IMR-90 (cell line): ENCODE measurements around the gene PLSCR3. TPM values are rescaled to one million over a fixed set of nuclear protein-coding genes. Genes with fewer than 3 reads are reported as not detected.

Experiments used
- ATAC-seq: fragments of 200-7000 bp; cut with Tn5 transposase; 2 replicates; pipeline ENCODE4 v1.9.1; 2020; ENCODE audit warnings: low read depth, mild to moderate bottlenecking, moderate library complexity
- BruUV-seq: library from RNA; stranded (reverse); fragments of 400-500 nt; replicated peaks from 2 replicates; lab custom pipeline; 2021; lab: Mats Ljungman, UMichigan
- CTCF ChIA-PET: fragments of 300-600 bp; formaldehyde crosslinking; extraction: SDS; loops from one replicate; lab custom pipeline; 2021; ENCODE audit warnings: antibody characterized with exemption; lab: Yijun Ruan, JAX
- POLR2A ChIA-PET: fragments of 300-600 bp; sonication (Branson Sonifier 250); formaldehyde crosslinking; loops from one replicate; lab custom pipeline; 2022; ENCODE audit warnings: antibody characterized with exemption; ENCODE audit not compliant: unreplicated experiment; lab: Charles Lee
- DNase-seq: peaks from one replicate; pipeline ENCODE4 v3.0.0; 2013
- H2AFZ ChIP-seq: replicated peaks from 2 replicates; pipeline ENCODE3; 2013; ENCODE audit warnings: low read length, mild to moderate bottlenecking; ENCODE audit not compliant: poor library complexity
- H2AK5ac ChIP-seq: 2 replicates; pipeline ENCODE4 v1.6.1; 2013; ENCODE audit warnings: low read depth, low read length, inconsistent platforms
- H2AK9ac ChIP-seq: replicated peaks from 2 replicates; pipeline ENCODE3; 2013; ENCODE audit warnings: mild to moderate bottlenecking, low read depth, low read length, moderate library complexity; ENCODE audit not compliant: poor library complexity
- H2BK120ac ChIP-seq: 2 replicates; pipeline ENCODE4 v1.6.1; 2013; ENCODE audit warnings: low read depth, low read length, inconsistent platforms
- H2BK15ac ChIP-seq: 3 replicates; pipeline ENCODE4 v1.6.1; 2013; ENCODE audit warnings: low read depth, low read length, inconsistent platforms
- H2BK20ac ChIP-seq: 2 replicates; pipeline ENCODE4 v1.6.1; 2013; ENCODE audit warnings: low read depth, mild to moderate bottlenecking, inconsistent platforms, low read length, moderate library complexity
- H2BK5ac ChIP-seq: 2 replicates; pipeline ENCODE4 v1.6.1; 2013; ENCODE audit warnings: mild to moderate bottlenecking, low read depth, low read length, inconsistent platforms; ENCODE audit not compliant: poor library complexity, severe bottlenecking
- H3K14ac ChIP-seq: replicated peaks from 2 replicates; pipeline ENCODE4 v1.6.1; 2013; ENCODE audit warnings: low read depth, low read length, inconsistent platforms
- H3K18ac ChIP-seq: 2 replicates; pipeline ENCODE4 v1.6.1; 2013; ENCODE audit warnings: low read depth, low read length, control low read depth
- H3K23ac ChIP-seq: 2 replicates; pipeline ENCODE4 v1.6.1; 2013; ENCODE audit warnings: low read depth, low read length, inconsistent platforms
- H3K27ac ChIP-seq: 2 replicates; pipeline ENCODE4 v1.5.1; 2013; ENCODE audit warnings: mild to moderate bottlenecking, control low read depth, low read length; ENCODE audit not compliant: insufficient read depth
- H3K27me3 ChIP-seq: 2 replicates; pipeline ENCODE4 v1.6.1; 2013; ENCODE audit warnings: low read length; ENCODE audit not compliant: control insufficient read depth, insufficient read depth
- H3K36me3 ChIP-seq: 2 replicates; pipeline ENCODE4 v1.6.1; 2013; ENCODE audit warnings: low read length, mixed read lengths; ENCODE audit not compliant: control insufficient read depth, insufficient read depth
- H3K4ac ChIP-seq: 2 replicates; pipeline ENCODE4 v1.6.1; 2013; ENCODE audit warnings: low read depth, low read length, inconsistent platforms
- H3K4me1 ChIP-seq: 2 replicates; pipeline ENCODE4 v1.6.1; 2013; ENCODE audit warnings: low read length, mixed read lengths; ENCODE audit not compliant: control insufficient read depth, insufficient read depth
- H3K4me2 ChIP-seq: 2 replicates; pipeline ENCODE4 v1.6.1; 2013; ENCODE audit warnings: low read depth, mild to moderate bottlenecking, control low read depth, low read length, moderate library complexity
- H3K4me3 ChIP-seq: 2 replicates; pipeline ENCODE4 v1.5.1; 2013; ENCODE audit warnings: low read depth, mild to moderate bottlenecking, control low read depth, low read length, moderate library complexity; ENCODE audit not compliant: insufficient read depth
- H3K56ac ChIP-seq: 2 replicates; pipeline ENCODE4 v1.6.1; 2013; ENCODE audit warnings: low read length, inconsistent platforms; ENCODE audit not compliant: insufficient read depth; ENCODE audit errors: extremely low read depth
- H3K79me1 ChIP-seq, 2 experiments: 2 replicates each; pipeline ENCODE4 v1.6.1; 2013; ENCODE audit warnings: low read length in 2 of 2, inconsistent platforms in 1 of 2, low read depth in 1 of 2
- H3K9ac ChIP-seq: 2 replicates; pipeline ENCODE4 v1.6.1; 2013; ENCODE audit warnings: low read depth, low read length, control low read depth
- H3K9me1 ChIP-seq: 2 replicates; pipeline ENCODE4 v1.6.1; 2013; ENCODE audit warnings: low read length, inconsistent platforms; ENCODE audit not compliant: insufficient read depth
- H3K9me3 ChIP-seq: 2 replicates; pipeline ENCODE4 v1.6.1; 2013; ENCODE audit warnings: low read length; ENCODE audit not compliant: control insufficient read depth, insufficient read depth
- H4K20me1 ChIP-seq: 2 replicates; pipeline ENCODE4 v1.6.1; 2013; ENCODE audit warnings: low read length, inconsistent platforms; ENCODE audit not compliant: insufficient read depth
- H4K5ac ChIP-seq: 2 replicates; pipeline ENCODE4 v1.6.1; 2013; ENCODE audit warnings: mild to moderate bottlenecking, low read depth, low read length, control low read depth
- H4K8ac ChIP-seq, 2 experiments: 2 replicates each; pipeline ENCODE4 v1.6.1; 2013; ENCODE audit warnings: low read depth in 2 of 2, low read length in 2 of 2, control low read depth in 1 of 2, inconsistent platforms in 1 of 2
- H4K91ac ChIP-seq: 2 replicates; pipeline ENCODE4 v1.6.1; 2013; ENCODE audit warnings: low read depth, low read length, inconsistent platforms; ENCODE audit not compliant: insufficient read depth
- CEBPB ChIP-seq: IDR thresholded peaks from 2 replicates; pipeline ENCODE4 v1.6.1; 2012; ENCODE audit warnings: low read depth, low read length, improper control_type of control experiment
- CHD1 ChIP-seq: IDR thresholded peaks from 2 replicates; pipeline ENCODE4 v1.6.1; 2012; ENCODE audit warnings: low read depth, low read length, improper control_type of control experiment
- CTCF ChIP-seq: conservative IDR thresholded peaks from 2 replicates; pipeline ENCODE4 v1.5.1; 2012; ENCODE audit warnings: mild to moderate bottlenecking, low read depth, low read length, improper control_type of control experiment
- ELK1 ChIP-seq: fragments of 150-350 bp; IDR thresholded peaks from 2 replicates; pipeline ENCODE4 v1.6.1; 2016; ENCODE audit warnings: low read depth, mild to moderate bottlenecking, low read length, moderate library complexity, borderline replicate concordance
- MAFK ChIP-seq: IDR thresholded peaks from 2 replicates; pipeline ENCODE4 v1.6.1; 2012; ENCODE audit warnings: low read depth, low read length, improper control_type of control experiment
- MAZ ChIP-seq: IDR thresholded peaks from 2 replicates; pipeline ENCODE4 v1.6.1; 2012; ENCODE audit warnings: low read depth, mild to moderate bottlenecking, low read length, improper control_type of control experiment, moderate library complexity, borderline replicate concordance
- MXI1 ChIP-seq: IDR thresholded peaks from 2 replicates; pipeline ENCODE4 v1.6.1; 2012; ENCODE audit warnings: low read depth, mild to moderate bottlenecking, low read length, moderate library complexity, borderline replicate concordance
- NFE2L2 ChIP-seq: fragments of 150-350 bp; IDR thresholded peaks from 2 replicates; pipeline ENCODE4 v1.6.1; 2016; ENCODE audit warnings: low read depth, mild to moderate bottlenecking, low read length
- RAD21 ChIP-seq: IDR thresholded peaks from 2 replicates; pipeline ENCODE4 v1.6.1; 2012; ENCODE audit warnings: low read length, improper control_type of control experiment
- USF2 ChIP-seq: fragments of 150-350 bp; IDR thresholded peaks from 2 replicates; pipeline ENCODE4 v1.6.1; 2017; ENCODE audit warnings: mild to moderate bottlenecking, antibody characterized with exemption, low read length, low read depth
- WGBS, 2 experiments: methylation state at CpG; one replicate each; pipeline versions ENCODE4 v1.1.5 to v1.1.7; 2013; ENCODE audit warnings: missing lambda C conversion rate in 2 of 2; ENCODE audit not compliant: insufficient read length in 1 of 2; ENCODE audit errors: extremely low coverage in 2 of 2; 5-methylcytosine and 5-hydroxymethylcytosine counted together
- dilution Hi-C: fragments of 300-500 bp; cut with HindIII; formaldehyde crosslinking; loops from one replicate; pipeline ENCODE4 v1.14.3; 2018; ENCODE audit warnings: low sequenced_read_pairs; ENCODE audit not compliant: unreplicated experiment
- in situ Hi-C: fragments of 300-500 bp; cut with MboI; formaldehyde crosslinking; loops from 3 replicates; pipeline ENCODE4 v1.14.3; 2019; ENCODE audit warnings: low sequenced_read_pairs, inconsistent platforms, mixed read lengths
- intact Hi-C: fragments of 100-400 bp; cut with micrococcal nuclease; formaldehyde crosslinking; loops from 2 replicates; pipeline ENCODE4 v1.10.0; 2022
- polyA plus RNA-seq, 3 experiments: library from polyadenylated mRNA; depleted of rRNA; stranded (reverse); fragments of >200 nt; gene quantifications; 2 replicates each; pipeline ENCODE4 v1.2.3, GENCODE V29; 2012; ENCODE audit warnings: low replicate concordance in 1 of 3
- total RNA-seq: library from RNA; depleted of rRNA; stranded (reverse); fragments of >200 nt; gene quantifications from 2 replicates; pipeline ENCODE4 v1.2.3, GENCODE V29; 2012

Gene PLSCR3
- total and polyA plus RNA-seq, 2 of the 4 experiments (the other 2 are of a cell fraction) = 6.1 to 116 TPM

DNA sequence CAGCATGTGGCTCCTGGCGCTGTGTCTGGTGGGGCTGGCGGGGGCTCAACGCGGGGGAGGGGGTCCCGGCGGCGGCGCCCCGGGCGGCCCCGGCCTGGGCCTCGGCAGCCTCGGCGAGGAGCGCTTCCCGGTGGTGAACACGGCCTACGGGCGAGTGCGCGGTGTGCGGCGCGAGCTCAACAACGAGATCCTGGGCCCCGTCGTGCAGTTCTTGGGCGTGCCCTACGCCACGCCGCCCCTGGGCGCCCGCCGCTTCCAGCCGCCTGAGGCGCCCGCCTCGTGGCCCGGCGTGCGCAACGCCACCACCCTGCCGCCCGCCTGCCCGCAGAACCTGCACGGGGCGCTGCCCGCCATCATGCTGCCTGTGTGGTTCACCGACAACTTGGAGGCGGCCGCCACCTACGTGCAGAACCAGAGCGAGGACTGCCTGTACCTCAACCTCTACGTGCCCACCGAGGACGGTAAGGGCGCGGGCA lies 14.0 kb upstream of the PLSCR3 start:
- peaks cover 4% of the 10 kb centered on the region; the same call in 1 of the 2 replicates for H3K9me1 ChIP-seq
- H2AK9ac ChIP-seq = no peak overlapping the region
- no peak overlapping the region for H3K4me2 ChIP-seq
- H3K9ac ChIP-seq = no peak overlapping the region
- ATAC-seq = no peak
- H2BK120ac ChIP-seq = no peak overlapping the region
- no peak overlapping the region for H2BK5ac ChIP-seq
- H4K8ac ChIP-seq = no peak overlapping the region
- no peak overlapping the region for H3K4me3 ChIP-seq
- H3K4me1 ChIP-seq = peaks cover 9% of the 10 kb centered on the region
- 82% methylated on average over 47 of the region's 58 CpGs; no CpG with 5 or more reads in 1 of the 2 experiments for whole genome bisulfite sequencing, 2 experiments
- ChIA-PET POLR2A (no interaction called here), CTCF (no interaction called here)
- H2BK20ac ChIP-seq = no peak overlapping the region
- H3K79me1 ChIP-seq = peaks cover 1 to 36% of the 10 kb centered on the region in 2 experiments
- no peak overlapping the region for H2AFZ ChIP-seq
- H3K27me3 ChIP-seq = no peaks in the 10 kb centered on the region
- TF ChIP-seq RAD21 (no peak), CTCF (no peak), USF2 (no peak), CHD1 (no peak), MXI1 (no peak), NFE2L2 (no peak), CEBPB (no peak), ELK1 (no peak), MAFK (no peak), MAZ (no peak)
- intact Hi-C loops (no loop called here), in situ Hi-C loops (no loop called here), dilution Hi-C loops (no loop called here)
- H3K36me3 ChIP-seq = peaks cover 29% of the 10 kb centered on the region
- no peak overlapping the region for H3K56ac ChIP-seq
- no peak overlapping the region for H3K27ac ChIP-seq
- H3K14ac ChIP-seq = no peak overlapping the region
- no TSS peak for BruUV-seq
- H3K9me3 ChIP-seq = no peaks in the 10 kb centered on the region
- no peak overlapping the region for H2BK15ac ChIP-seq
- H4K91ac ChIP-seq = no peak overlapping the region
- no peak overlapping the region for H2AK5ac ChIP-seq
- peaks cover 7% of the 10 kb centered on the region for H4K20me1 ChIP-seq
- no peak for DNase-seq
- H3K18ac ChIP-seq = no peak overlapping the region
- no peak overlapping the region for H3K23ac ChIP-seq
- H4K5ac ChIP-seq = no peak overlapping the region
- no peak overlapping the region for H3K4ac ChIP-seq
